Fibroblast of lung (primary cell): ENCODE measurements around the gene BAIAP3.

Experiments
- CTCF ChIP-seq, 2 donors: IDR thresholded peaks in 1 of 2; conservative IDR thresholded peaks in 1 of 2; 1 replicate in 1 of 2; 2 replicates in 1 of 2; pipeline ENCODE4 v1.5.1; 2011 to 2012; ENCODE audit warnings: low read length in 2 of 2, control low read depth in 1 of 2, inconsistent platforms in 1 of 2, low read depth in 1 of 2, mild to moderate bottlenecking in 1 of 2
- EZH2 ChIP-seq: IDR thresholded peaks from 2 replicates; pipeline ENCODE4 v1.5.1; 2012; ENCODE audit warnings: low read length, control low read depth, mild to moderate bottlenecking; ENCODE audit errors: missing control alignments

- TF ChIP-seq CTCF (conservative IDR thresholded peaks at IDR 0.05 in 1 of 2, IDR thresholded peaks at IDR 0.05 in 1 of 2; ENCODE audit: low read depth in 1 of 2, low read length in 2 of 2) (no peak), EZH2 (peak; percentile 35)
Measured at GRCh38 chr16:1333149-1333812, at the start of gene BAIAP3.
